VCaP (cell line): Measurements from ENCODE around the gene TRPT1.

Source experiments
- H3K27ac ChIP-seq: fragments of 450-650 bp; 2 replicates; pipeline ENCODE4 v1.5.1; 2017
- CTCF ChIP-seq: fragments of 450-650 bp; conservative IDR thresholded peaks from 2 replicates; pipeline ENCODE4 v1.5.1; 2017; ENCODE audit warnings: mild to moderate bottlenecking, moderate library complexity

TRPT1 gene

GRCh38 chr11:64262271-64263002, 36.5 kb upstream of the TRPT1 start:
- H3K27ac ChIP-seq = no peak overlapping the region
- TF ChIP-seq CTCF = no peak

- no peak overlapping the region for H3K27ac ChIP-seq
- no peak for TF ChIP-seq CTCF
Measured at GRCh38 chr11:64261556-64262080, 35.6 kb upstream of the TRPT1 start.

- no peak overlapping the region for H3K27ac ChIP-seq
- no peak for TF ChIP-seq CTCF
Measured at GRCh38 chr11:64260147-64260708, 34.2 kb upstream of the TRPT1 start.

- H3K27ac ChIP-seq = no peak overlapping the region
- TF ChIP-seq CTCF = no peak
Measured at GRCh38 chr11:64259533-64260067, 33.6 kb upstream of the TRPT1 start.

GRCh38 chr11:64258946-64259532, 33.1 kb upstream of the TRPT1 start:
- no peak overlapping the region for H3K27ac ChIP-seq
- no peak; the same call in 1 of the 2 replicates for TF ChIP-seq CTCF

- TF ChIP-seq CTCF = no peak
- H3K27ac ChIP-seq = no peak overlapping the region
Measured at GRCh38 chr11:64258356-64258755, 32.4 kb upstream of the TRPT1 start.

GRCh38 chr11:64256300-64256699, 30.3 kb upstream of the TRPT1 start:
- TF ChIP-seq CTCF = no peak

More at GRCh38 chr11:64256300-64256699, 30.3 kb upstream of the TRPT1 start:
- no peak overlapping the region for H3K27ac ChIP-seq
